Nucleus accumbens (tissue), 56 donors: ENCODE data around the gene ZNF253.
A peak's percentile ranks its signal among the peaks of the same experiment; 100 is the strongest.
"Not testable (repeated sequence)": the region's sequence is repeated elsewhere in the genome, so short reads cannot be mapped to it uniquely, and the experiment has no call there.

Experiments
- DNase-seq, 56 donors: peaks; one replicate each; lab custom pipeline; 2025; lab: John Stamatoyannopoulos, UW

ZNF253 gene

DNA sequence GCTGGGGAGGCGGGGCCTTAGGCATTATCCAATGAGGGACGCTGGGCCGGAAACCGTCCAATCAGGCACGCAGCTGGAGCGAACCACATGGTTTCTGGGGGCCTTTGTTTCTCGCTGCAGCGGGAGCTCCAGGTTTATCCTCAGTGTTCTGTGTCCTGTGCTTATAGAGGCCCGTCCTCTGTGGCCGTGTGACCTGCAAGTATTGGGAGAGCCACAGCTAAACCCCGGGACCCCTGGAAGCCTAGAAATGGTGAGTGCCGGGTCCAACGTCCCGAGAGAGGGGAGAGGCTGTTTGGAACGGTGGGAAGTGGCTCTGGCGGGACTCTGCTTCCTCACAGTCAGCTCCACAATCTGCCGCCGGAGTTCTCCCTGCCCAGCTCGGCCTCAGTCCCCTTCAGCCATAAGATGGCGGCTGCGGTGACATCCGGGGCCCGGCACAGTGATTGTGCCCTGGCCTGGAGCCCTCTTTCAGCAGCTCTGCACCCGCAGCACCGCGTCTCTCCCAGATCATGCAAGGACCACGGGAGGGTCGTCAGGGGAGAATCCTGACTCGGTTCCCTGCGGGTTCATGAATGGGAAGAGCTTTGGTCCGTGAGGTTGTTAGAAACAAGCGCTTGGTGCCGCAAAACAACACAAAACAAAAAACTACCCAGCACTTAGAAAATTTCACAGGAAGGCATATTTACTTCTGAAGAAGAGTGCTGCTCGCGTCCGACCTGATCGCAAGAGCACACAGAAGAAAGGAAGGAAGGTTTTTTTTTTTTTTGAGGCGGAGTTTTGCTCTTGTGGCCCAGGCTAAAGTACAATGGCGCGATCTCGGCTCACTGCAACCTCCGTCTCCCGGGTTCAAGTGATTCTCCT, at the start of gene ZNF253:
Gene ZNF253, plus strand, starts transcription at position 133 of the 861 bp plus-strand sequence. Its CDS starts 115 bp downstream, at position 248.
- peak; percentile 80 to 99 (median 94) for DNase-seq

DNA sequence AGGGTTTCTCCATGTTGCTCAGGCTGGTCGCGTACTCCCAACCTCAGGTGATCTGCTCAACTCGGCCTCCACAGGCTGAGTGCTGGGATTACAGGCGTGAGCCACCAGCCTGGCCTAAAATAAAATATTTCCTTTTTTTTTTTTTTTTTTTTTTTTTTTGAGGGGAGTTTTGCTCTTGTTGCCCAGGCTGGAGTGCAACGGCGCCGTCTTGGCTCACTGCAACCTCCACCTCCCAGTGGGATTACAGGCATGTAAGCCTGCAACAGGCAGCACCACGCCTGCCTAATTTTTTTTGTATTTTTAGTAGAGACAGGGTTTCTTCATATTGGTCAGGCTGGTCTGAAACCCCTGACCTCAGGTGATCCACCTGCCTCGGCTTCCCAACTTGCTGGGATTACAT, 49.0 kb upstream of the ZNF253 start:
- no peak for DNase-seq

DNA sequence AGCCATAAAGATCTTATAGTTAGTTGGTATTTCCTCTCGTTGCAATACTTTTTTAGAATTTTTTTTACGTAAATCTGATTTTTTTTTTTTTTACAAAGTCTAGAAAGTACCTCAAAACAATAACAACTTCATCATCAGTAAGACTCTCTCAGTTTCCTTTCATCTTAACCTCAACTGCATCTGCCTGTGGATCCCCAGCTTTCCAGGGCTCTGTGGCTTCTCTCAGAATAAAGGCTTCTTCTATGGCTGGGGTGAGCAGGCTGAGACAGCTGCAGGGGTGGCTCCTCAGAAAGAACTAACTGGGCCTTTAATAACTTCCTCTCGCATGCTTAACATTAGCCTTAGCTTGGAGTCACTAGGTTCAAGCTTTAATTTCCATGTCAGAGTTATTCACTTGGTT, 48.3 kb upstream of the ZNF253 start:
- peak in 1 of 56 donors; percentile 2 for DNase-seq

DNA sequence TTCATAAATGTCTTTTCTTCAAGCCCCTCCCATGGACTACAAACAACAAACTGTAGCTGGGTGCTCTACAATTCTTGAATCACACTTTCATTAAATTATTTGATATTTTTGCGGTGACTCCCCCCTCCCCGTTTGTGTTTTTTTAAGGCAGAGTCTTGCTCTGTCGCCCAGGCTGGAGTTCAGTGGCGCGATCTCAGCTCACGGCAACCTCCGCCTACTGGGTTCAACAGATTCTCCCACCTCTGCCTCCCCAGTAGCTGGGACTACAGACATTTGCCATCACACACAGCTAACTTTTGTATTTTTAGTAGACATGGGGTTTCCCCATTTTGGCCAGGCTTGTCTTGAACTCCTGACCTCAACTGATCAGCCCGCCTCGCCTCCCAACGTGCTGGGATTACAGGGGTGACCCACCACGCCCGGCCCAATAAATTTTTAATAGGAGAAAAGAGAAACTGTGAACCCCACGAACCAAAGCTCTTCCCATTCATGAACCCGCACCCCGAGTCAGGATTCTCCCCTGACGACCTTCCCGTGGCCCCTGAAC, 44.8 kb upstream of the ZNF253 start:
- DNase-seq, result no peak

DNA sequence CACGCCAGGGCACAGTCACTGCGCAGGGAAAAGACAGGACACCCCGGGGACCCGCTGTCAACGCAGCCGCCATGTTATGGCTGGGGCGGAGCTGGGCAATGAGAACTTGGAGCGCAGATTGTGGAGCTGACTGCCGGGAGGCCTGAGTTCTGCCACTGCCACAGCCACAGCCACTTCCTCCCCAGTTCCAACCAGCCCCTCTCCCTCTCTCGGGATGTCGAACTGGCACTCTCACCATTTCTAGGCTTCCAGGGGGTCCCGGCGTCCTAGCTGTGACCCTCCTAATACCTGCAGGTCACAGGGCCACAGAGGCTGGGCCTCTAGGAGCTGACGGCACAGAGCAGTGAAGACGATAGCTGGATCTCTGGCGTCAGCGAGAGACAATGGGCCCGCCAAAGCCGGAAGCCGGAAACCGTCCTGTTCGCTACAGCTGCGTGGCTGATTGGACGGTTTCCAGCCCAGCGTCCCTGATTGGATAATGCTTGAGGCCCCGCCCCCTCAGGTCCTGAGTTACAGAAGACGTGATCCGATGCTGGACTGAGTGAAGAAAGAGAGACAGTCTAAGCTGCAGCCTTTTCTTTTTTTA, 44.2 kb upstream of the ZNF253 start, which contains the start of gene ZNF506:
Gene ZNF506, minus strand, starts transcription at position 385 of the 586 bp plus-strand sequence. Its CDS starts 147 bp downstream, at position 238.
- DNase-seq, result peak; percentile 64 to 99 (median 94)

DNA sequence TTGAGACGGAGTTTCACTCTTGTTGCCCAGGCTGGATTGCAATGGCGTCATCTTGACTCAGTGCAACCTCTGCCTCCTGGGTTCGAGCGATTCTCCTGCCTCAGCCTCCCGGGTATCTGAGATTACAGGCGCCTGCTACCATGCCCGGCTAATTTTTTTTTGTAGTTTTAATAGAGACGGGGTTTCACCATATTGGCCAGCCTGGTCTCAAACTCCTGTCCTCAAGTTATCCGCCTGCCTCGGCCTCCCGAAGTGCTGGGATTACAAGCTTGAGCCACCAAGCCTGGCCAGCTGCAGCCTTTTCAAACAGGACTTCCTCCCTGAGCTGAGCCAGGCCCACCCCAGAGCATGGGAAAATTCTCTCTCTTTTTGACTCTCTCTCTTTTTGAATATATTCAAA, 43.7 kb upstream of the ZNF253 start:
- peak in 5 of 56 donors; percentile 16 to 38 (median 38) for DNase-seq

DNA sequence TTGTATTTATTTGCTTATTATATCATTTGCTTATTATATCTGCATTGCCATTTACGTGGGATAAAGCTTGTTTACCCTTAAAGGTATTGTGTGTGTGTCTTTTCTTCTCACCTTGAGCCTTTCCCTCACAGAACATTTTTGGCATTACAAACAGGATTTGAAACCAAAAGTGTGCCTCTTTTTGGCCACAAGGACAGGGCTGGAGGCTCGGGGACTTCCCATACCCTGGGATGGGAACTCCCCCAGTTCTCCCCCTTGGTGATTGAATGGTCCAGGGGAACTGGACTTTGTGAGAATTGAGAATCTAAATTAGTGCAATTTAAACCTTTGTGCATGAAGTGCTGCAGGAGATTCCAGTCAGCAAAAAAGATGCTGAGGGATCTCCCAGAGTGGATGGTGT, 41.8 kb upstream of the ZNF253 start:
- no peak for DNase-seq

DNA sequence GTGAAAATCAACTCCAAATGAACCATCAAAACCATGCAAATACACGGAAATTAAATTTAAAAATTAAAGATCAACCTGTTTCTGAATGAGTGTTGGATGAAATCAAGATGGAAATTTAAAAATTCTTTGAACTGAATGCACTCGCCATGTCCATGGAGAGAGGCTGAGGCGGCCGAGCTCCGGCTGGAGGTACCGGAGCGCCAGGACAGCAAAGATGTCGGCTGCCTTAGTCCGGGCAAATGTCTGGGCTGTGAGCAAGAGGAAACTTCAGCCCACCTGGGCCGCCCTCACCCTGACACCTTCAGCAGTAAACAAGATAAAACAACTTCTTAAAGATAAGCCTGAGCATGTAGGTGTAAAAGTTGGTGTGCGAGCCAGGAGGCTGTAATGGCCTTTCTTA, 38.8 kb upstream of the ZNF253 start:
- DNase-seq, result no peak

DNA sequence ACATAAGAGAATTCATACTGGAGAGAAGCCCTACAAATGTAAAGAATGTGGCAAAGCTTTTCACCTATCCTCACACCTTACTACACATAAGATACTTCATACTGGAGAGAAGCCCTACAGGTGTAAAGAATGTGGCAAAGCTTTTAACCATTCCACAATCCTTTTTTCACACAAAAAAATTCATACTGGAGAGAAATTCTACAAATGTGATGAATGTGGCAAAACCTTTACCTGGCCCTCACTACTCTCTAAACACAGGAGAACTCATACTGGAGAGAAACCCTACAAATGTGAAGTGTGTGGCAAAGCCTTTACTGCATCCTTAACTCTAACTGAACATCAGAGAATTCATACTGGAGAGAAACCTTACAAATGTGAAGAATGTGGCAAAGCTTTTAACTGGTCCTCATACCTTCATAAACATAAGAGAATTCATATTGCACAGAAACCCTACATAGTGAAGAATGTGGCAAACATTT, 30.1 kb upstream of the ZNF253 start:
- no peak for DNase-seq

DNA sequence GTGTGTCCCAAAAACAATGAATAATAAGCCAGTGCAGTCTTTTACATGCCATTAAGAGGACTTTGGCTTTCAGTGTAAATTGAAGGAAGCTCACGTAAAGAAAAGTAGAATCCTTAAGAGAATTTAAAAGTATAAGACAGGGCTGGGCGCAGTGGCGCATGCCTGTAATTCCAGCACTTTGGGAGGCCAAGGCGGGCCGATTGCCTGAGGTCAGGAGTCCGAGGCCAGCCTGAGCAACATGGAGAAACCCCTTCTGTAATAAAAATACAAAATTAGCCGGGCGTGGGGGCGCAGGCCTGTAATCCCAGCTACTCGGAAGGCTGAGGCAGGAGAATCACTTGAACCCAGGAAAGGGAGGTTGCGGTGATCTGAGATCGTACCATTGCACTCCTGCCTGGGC, 17.9 kb upstream of the ZNF253 start:
- no peak for DNase-seq

DNA sequence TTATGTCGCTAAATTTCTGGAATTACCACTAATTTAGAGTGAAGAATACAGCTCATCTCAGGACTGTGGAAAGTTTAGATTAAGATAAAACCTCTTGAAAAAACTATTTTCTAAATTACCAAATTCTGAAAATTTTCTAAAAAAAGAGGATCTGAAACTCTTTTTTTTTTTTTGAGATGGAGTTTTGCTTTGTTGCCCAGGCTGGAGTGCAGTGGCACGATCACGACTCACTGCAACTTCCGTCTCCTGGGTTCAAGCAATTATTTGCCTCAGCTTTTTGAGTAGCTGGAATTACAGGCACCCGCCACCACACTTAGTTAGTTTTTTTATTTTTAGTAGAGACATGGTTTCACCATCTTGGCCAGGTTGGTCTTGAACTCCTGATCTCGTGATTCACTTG, 16.6 kb upstream of the ZNF253 start:
- DNase-seq, result no peak

DNA sequence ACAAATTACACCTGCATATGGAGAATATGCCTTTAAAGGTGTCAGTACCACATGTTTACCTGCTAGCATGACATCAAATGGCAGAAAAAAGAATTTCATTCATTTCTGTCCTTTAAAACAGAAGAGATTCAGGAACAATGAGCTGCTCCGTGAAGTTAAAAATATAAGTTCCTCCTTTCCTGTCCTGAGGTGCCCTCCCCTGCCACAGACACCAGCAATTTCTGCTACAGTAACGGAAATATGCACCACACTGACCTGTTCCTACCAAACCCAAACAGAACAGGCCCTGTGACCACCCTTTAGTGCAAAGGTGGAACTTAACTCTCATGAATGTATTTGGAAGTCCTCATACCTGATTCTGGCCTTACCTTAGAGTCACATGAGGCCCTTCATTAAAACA, 13.9 kb upstream of the ZNF253 start:
- DNase-seq, result not testable (repeated sequence)

DNA sequence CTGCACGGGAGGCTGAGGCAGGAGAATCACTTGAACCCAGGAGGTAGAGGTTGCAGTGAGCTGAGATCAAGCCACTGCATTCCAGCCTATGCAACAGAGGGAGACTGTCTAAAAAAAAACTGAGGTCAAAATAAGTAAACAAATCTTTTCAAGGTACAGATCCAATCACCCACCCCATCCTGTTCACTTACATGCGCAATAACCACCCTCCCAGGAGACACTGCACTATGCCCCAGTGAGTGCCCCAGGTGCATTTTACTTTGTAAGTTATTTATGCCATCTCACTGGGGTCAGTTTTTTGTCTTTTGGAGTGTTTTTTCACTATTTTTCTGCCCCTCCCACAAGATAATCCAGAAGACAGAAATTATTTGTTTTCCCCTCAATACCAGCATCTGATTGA, 6.9 kb upstream of the ZNF253 start:
- DNase-seq, result no peak

DNA sequence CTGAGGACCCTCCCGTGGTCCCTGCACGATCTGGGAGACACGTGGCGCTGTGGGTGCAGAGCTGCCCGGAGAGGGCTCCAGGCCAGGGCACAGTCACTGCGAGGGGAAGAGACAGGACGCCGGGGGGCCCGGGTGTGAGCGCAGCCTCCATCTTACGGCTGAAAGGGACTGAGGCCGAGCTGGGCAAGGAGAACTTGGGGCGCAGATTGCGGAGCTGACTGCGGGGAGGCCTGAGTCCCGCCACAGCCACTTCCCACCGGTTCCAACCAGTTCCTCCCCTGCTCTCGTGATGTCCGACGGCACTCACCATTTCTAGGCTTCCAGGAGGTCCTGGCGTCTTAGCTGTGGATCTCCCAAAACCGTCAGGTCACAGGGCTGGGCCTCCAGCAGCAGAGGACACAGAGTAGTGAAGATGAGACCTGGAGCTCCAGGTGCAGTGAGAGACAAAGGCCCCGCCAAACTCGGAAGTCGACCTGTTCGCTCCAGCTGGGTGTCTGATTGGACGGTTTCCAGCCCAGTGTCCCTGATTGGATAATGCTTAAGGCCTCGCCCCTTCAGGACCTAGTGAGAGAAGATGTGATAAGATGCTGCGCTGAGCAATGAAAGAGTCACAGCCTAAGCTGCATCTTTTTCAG, 4.8 kb upstream of the ZNF253 start:
- DNase-seq, result peak in 28 of 56 donors; percentile 1 to 70 (median 17)

DNA sequence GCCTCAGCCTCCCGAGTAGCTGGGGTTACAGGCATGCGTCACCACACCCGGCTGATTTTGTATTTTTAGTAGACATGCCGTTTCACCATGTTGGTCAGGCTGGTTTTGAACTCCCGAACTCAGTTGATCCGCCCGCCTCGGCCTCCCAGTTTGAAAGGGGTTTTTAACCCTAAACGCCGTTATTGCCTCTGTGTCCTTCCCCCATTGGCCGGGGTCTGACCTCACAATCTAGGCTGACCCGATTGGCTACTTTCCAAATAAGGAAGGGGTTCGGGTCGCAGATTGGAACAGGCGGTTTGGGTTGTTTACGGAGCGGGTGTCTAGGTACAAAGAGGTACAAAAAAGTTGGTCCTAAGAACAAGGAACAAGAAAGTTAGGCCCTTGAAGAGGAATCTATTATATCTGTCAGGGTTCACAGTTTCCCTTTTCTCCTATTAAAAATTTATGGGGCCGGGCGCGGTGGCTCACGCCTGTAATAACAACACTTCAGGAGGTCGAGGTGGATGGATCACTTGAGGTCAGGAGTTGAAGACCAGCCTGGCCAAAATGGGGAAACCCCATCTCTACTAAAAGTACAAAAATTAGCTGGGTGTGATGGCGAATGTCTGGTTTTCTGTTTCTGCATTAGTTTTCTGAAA, 1.0 kb downstream of the ZNF253 start:
- peak in 13 of 56 donors; percentile 2 to 32 (median 14) for DNase-seq

DNA sequence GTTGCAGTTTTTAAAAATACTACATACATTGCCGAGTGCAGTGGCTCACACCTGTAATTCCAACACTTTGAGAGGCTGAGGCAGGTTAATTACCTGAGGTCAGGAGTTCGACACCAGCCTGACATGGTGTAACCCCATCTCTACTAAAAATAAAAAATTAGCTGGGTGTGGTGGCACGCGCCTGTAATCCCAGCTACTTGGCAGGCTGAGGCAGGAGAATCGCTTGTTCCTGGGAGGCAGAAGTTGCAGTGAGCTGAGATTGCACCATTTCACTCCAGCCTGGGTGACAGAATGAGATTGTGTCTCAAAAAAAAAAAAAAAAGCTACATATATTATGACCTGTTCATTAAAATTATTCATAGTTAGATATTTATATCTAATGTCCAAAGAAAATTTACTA, 4.4 kb downstream of the ZNF253 start:
- not testable (repeated sequence) for DNase-seq

DNA sequence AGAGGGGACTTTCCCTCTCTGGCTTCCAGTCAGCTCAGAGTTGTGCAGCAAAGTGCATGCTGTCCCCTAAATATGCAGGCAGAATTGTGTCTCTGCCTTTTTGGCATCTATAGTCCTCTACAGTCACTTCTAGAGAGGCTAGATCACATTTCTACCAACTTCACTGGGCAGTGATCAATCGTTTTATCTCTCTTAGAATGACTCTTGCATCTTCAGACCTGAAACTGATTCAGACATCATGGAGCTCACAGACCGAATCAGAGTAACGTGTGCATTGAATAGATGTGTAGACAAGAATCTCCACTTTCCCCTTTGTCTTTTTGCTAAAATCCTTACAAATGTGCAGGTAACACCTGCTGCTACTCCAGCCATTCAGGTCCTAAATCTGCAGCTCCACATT, 6.2 kb downstream of the ZNF253 start:
- DNase-seq, result no peak

DNA sequence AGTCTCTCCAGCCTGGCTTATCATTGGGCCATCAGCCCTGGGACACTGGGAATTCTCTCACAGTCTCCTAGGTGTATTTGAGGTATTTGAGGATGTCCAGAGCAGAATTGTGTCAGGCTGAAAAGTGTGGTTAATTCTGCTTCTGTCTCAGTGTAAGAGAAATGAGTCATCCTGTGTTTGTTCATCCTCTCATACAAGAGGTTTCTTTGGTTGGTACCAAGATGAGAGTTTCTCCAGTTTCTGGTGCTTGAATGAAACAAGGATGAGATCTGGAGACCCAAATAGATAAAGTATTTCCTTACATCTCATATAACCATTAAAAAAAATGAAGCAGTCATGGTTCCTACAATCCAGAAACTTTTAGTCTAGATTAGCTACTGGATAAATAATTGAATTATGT, 7.7 kb downstream of the ZNF253 start:
- DNase-seq, result no peak

DNA sequence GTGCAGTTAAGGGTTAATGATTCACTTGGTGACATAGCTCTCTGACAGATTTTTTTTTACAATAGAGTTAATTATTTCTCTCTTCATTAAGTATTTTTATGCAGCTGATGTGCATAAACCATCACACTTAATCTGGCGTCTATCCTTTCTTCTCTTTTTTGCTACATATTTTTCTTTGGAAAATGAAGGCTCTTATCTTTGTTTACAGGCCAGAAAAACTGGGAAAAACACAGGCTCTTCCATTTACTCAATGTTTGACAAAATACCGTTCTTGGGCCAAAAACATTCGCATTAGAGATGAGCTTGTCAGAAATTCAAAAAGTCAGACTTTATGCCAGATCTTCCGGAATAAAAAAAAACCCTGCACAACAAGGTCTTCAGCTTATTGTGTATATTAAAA, 12.0 kb downstream of the ZNF253 start:
- no peak for DNase-seq

DNA sequence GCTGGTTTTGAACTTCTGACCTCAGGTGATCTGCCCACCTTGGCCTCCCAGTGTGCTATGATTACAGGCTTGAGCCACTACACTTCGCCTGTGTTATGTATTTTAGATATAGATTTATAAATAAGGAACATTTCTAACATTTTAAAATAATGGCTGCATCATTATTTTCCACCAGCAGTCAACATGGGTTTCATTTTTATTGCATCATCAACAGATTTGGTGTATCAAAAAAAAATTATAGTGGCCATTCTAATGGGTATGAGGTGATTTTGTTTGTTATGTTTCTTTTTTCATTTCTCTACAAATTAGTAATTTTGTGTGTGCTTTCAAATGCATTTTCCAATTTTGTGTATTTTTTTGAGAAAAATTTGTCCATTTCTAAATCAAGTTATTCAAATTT, 18.9 kb downstream of the ZNF253 start:
- no peak for DNase-seq
